HCT116 (cell line): ENCODE results near the gene NBDY. TPM values are rescaled to one million over a fixed set of nuclear protein-coding genes. Genes with fewer than 3 reads are reported as not detected.
A peak's percentile ranks its signal among the peaks of the same experiment; 100 is the strongest.

Source experiments
- ATAC-seq: fragments of 200-7000 bp; cut with Tn5 transposase; 2 replicates; pipeline ENCODE4 v1.9.1; 2020; ENCODE audit warnings: mild to moderate bottlenecking, moderate library complexity
- BruUV-seq: library from RNA; stranded (reverse); fragments of 400-500 nt; replicated peaks from 2 replicates; lab custom pipeline; 2021; lab: Mats Ljungman, UMichigan
- CTCF ChIA-PET: fragments of 300-600 bp; sonication (Branson Sonifier 250); formaldehyde crosslinking; loops from one replicate; lab custom pipeline; 2021; ENCODE audit warnings: antibody characterized with exemption; lab: Charles Lee
- POLR2A ChIA-PET: fragments of 300-600, 350-600 bp; sonication (Branson Sonifier 250); formaldehyde crosslinking; loops from one replicate; lab custom pipeline; 2021; ENCODE audit warnings: antibody characterized with exemption; lab: Charles Lee
- RAD21 ChIA-PET, 2 experiments: fragments of 300-600 bp; sonication (Branson Sonifier 250); formaldehyde crosslinking; loops; one replicate each; lab custom pipeline; 2023; ENCODE audit warnings: low total read pairs in 2 of 2; ENCODE audit not compliant: uncharacterized antibody in 2 of 2, unreplicated experiment in 2 of 2, low non-redundant PET in 1 of 2; lab: Charles Lee
- DNase-seq: peaks from one replicate; pipeline ENCODE4 v3.0.0-alpha.2; 2010; ENCODE audit warnings: low read depth, low spot score
- H2AFZ ChIP-seq: fragments of 200-600 bp; shearing (Covaris generic), sonication (generic); 2 replicates; pipeline ENCODE4 v1.6.1; 2017; ENCODE audit warnings: low read depth, mixed run types, mixed read lengths, antibody characterized with exemption, low read length; ENCODE audit not compliant: poor library complexity, severe bottlenecking
- H3K27ac ChIP-seq: 2 replicates; pipeline ENCODE4 v1.5.1; 2012; ENCODE audit warnings: low read depth, low read length
- H3K27me3 ChIP-seq: fragments of 200-600 bp; sonication (generic); 2 replicates; pipeline ENCODE4 v1.6.1; 2016; ENCODE audit warnings: mixed run types, low read length, mixed read lengths; ENCODE audit not compliant: insufficient read depth
- H3K36me3 ChIP-seq, 2 experiments: fragments of 200-500 bp in 1 of 2; fragments of 200-600 bp in 1 of 2; sonication (Bioruptor generic) in 1 of 2; sonication (generic) in 1 of 2; 2 replicates each; pipeline versions ENCODE4 v1.5.1 to v1.6.1; 2014 to 2016; ENCODE audit warnings: low read length in 2 of 2, inconsistent platforms in 1 of 2, mixed read lengths in 1 of 2, mixed run types in 1 of 2; ENCODE audit not compliant: insufficient read depth in 2 of 2, control insufficient read depth in 1 of 2
- H3K4me1 ChIP-seq, 2 experiments: fragments of 200-600 bp in 1 of 2; sonication (generic) in 1 of 2; 2 replicates each; pipeline versions ENCODE4 v1.5.1 to v1.6.1; 2012 to 2017; ENCODE audit warnings: low read length in 2 of 2, inconsistent platforms in 1 of 2, mild to moderate bottlenecking in 1 of 2, mixed read lengths in 1 of 2, mixed run types in 1 of 2, moderate library complexity in 1 of 2; ENCODE audit not compliant: insufficient read depth in 2 of 2, control insufficient read depth in 1 of 2
- H3K4me2 ChIP-seq: fragments of 200-600 bp; sonication (generic); 2 replicates; pipeline ENCODE4 v1.6.1; 2017; ENCODE audit warnings: mixed run types, low read length, mixed read lengths
- H3K4me3 ChIP-seq, 2 experiments: fragments of 200-600 bp in 1 of 2; sonication (generic) in 1 of 2; replicated peaks in 1 of 2; 2 replicates each; pipeline ENCODE4 v1.5.1; 2011 to 2016; ENCODE audit warnings: low read length in 2 of 2, control low read depth in 1 of 2, low read depth in 1 of 2, mild to moderate bottlenecking in 1 of 2, mixed read lengths in 1 of 2, mixed run types in 1 of 2
- H3K79me2 ChIP-seq: fragments of 200-600 bp; sonication (generic); 2 replicates; pipeline ENCODE4 v1.6.1; 2017; ENCODE audit warnings: mild to moderate bottlenecking, mixed run types, low read length, moderate library complexity, mixed read lengths; ENCODE audit not compliant: insufficient read depth
- H3K9ac ChIP-seq: fragments of 200-600 bp; sonication (generic); 2 replicates; pipeline ENCODE4 v1.6.1; 2016; ENCODE audit warnings: low read length, mixed read lengths
- H3K9me2 ChIP-seq: fragments of 200-600 bp; sonication (generic), shearing (Covaris generic); 2 replicates; pipeline ENCODE4 v1.6.1; 2017; ENCODE audit warnings: mixed run types, mild to moderate bottlenecking, moderate library complexity; ENCODE audit not compliant: insufficient read depth
- H3K9me3 ChIP-seq, 2 experiments: fragments of 200-500 bp in 1 of 2; fragments of 200-600 bp in 1 of 2; sonication (Bioruptor generic) in 1 of 2; sonication (generic) in 1 of 2; 2 replicates each; pipeline ENCODE4 v1.6.1; 2014 to 2017; ENCODE audit warnings: low read length in 2 of 2, mixed read lengths in 2 of 2, inconsistent platforms in 1 of 2, low read depth in 1 of 2, mild to moderate bottlenecking in 1 of 2, mixed run types in 1 of 2, moderate library complexity in 1 of 2; ENCODE audit not compliant: control insufficient read depth in 1 of 2, insufficient read depth in 1 of 2
- H4K20me1 ChIP-seq: fragments of 200-600 bp; sonication (generic), shearing (Covaris generic); 2 replicates; pipeline ENCODE4 v1.6.1; 2017; ENCODE audit warnings: mixed run types, mild to moderate bottlenecking, moderate library complexity; ENCODE audit not compliant: insufficient read depth
- CBX3 ChIP-seq: IDR thresholded peaks from 2 replicates; pipeline ENCODE4 v1.6.1; 2012; ENCODE audit warnings: low read depth
- EGR1 ChIP-seq: IDR thresholded peaks from 2 replicates; pipeline ENCODE4 v1.6.1; 2012; ENCODE audit warnings: low read depth
- ELF1 ChIP-seq: IDR thresholded peaks from 2 replicates; pipeline ENCODE4 v1.6.1; 2012; ENCODE audit warnings: low read depth, borderline replicate concordance
- EZH2phosphoT487 ChIP-seq: fragments of 200-600 bp; IDR thresholded peaks from 2 replicates; pipeline ENCODE4 v1.6.1; 2018; ENCODE audit warnings: antibody characterized with exemption, borderline replicate concordance
- JUND ChIP-seq: IDR thresholded peaks from 2 replicates; pipeline ENCODE4 v1.6.1; 2012
- POLR2A ChIP-seq: IDR thresholded peaks from 2 replicates; pipeline ENCODE4 v1.7.0; 2011; ENCODE audit warnings: borderline replicate concordance; ENCODE audit not compliant: insufficient read depth, insufficient read length; ENCODE audit errors: extremely low read depth
- POLR2AphosphoS5 ChIP-seq: IDR thresholded peaks from 2 replicates; pipeline ENCODE4 v1.6.1; 2011; ENCODE audit warnings: mild to moderate bottlenecking, low read depth, low read length, moderate library complexity
- RAD21 ChIP-seq: IDR thresholded peaks from 2 replicates; pipeline ENCODE4 v1.6.1; 2012; ENCODE audit warnings: low read depth, mild to moderate bottlenecking
- SIN3A ChIP-seq: IDR thresholded peaks from 2 replicates; pipeline ENCODE4 v1.6.1; 2012; ENCODE audit warnings: low read depth
- SP1 ChIP-seq: IDR thresholded peaks from 2 replicates; pipeline ENCODE4 v1.6.1; 2012; ENCODE audit warnings: low read depth
- SRF ChIP-seq: IDR thresholded peaks from 2 replicates; pipeline ENCODE4 v1.6.1; 2012; ENCODE audit warnings: low read depth
- TCF7L2 ChIP-seq: IDR thresholded peaks from 2 replicates; pipeline ENCODE4 v1.7.0; 2011; ENCODE audit warnings: borderline replicate concordance, inconsistent platforms; ENCODE audit not compliant: insufficient read depth, insufficient read length; ENCODE audit errors: extremely low read depth
- YY1 ChIP-seq: IDR thresholded peaks from 2 replicates; pipeline ENCODE4 v1.6.1; 2011; ENCODE audit warnings: low read length, low read depth, moderate library complexity, mild to moderate bottlenecking; ENCODE audit not compliant: insufficient replicate concordance; ENCODE audit errors: extremely low read depth
- ZFX ChIP-seq: fragments of 450-650 bp; IDR thresholded peaks from 2 replicates; pipeline ENCODE4 v1.6.1; 2017
- ZNF274 ChIP-seq: fragments of 200-500 bp; sonication (Bioruptor generic); IDR thresholded peaks from 2 replicates; pipeline ENCODE4 v1.6.1; 2014; ENCODE audit warnings: mild to moderate bottlenecking, low read depth, low read length, inconsistent platforms
- intact Hi-C: fragments of 100-400 bp; cut with micrococcal nuclease; formaldehyde crosslinking; loops from 2 replicates; pipeline ENCODE4 v1.10.0; 2022
- total RNA-seq: library from RNA; stranded (reverse); gene quantifications from one replicate; pipeline ENCODE4 v1.2.1, GENCODE V29; 2021; ENCODE audit not compliant: unreplicated experiment
- TF ChIP-seq, protein P1 (sequence below): IDR thresholded peaks from 2 replicates; pipeline ENCODE4 v1.6.1; 2012; ENCODE audit warnings: low read depth
- TF ChIP-seq, protein P2 (sequence below): IDR thresholded peaks from 2 replicates; pipeline ENCODE4 v1.6.1; 2012

The NBDY gene
- total RNA-seq, 1 experiment from 2014 or later, result 65.6 TPM

GRCh38 chrX:56728321-56728720 lies 722 bp upstream of the NBDY start:
- no peaks in the 10 kb centered on the region for H4K20me1 ChIP-seq
- TF ChIP-seq POLR2A (no peak), TCF7L2 (no peak), ZFX (no peak), ZNF274 (no peak), POLR2AphosphoS5 (no peak), ELF1 (no peak), EZH2phosphoT487 (no peak), RAD21 (no peak), CBX3 (no peak), JUND (no peak), SRF (no peak), EGR1 (no peak), YY1 (no peak), SIN3A (no peak), SP1 (no peak)
- TF ChIP-seq, protein P1, sequence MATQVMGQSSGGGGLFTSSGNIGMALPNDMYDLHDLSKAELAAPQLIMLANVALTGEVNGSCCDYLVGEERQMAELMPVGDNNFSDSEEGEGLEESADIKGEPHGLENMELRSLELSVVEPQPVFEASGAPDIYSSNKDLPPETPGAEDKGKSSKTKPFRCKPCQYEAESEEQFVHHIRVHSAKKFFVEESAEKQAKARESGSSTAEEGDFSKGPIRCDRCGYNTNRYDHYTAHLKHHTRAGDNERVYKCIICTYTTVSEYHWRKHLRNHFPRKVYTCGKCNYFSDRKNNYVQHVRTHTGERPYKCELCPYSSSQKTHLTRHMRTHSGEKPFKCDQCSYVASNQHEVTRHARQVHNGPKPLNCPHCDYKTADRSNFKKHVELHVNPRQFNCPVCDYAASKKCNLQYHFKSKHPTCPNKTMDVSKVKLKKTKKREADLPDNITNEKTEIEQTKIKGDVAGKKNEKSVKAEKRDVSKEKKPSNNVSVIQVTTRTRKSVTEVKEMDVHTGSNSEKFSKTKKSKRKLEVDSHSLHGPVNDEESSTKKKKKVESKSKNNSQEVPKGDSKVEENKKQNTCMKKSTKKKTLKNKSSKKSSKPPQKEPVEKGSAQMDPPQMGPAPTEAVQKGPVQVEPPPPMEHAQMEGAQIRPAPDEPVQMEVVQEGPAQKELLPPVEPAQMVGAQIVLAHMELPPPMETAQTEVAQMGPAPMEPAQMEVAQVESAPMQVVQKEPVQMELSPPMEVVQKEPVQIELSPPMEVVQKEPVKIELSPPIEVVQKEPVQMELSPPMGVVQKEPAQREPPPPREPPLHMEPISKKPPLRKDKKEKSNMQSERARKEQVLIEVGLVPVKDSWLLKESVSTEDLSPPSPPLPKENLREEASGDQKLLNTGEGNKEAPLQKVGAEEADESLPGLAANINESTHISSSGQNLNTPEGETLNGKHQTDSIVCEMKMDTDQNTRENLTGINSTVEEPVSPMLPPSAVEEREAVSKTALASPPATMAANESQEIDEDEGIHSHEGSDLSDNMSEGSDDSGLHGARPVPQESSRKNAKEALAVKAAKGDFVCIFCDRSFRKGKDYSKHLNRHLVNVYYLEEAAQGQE, result no peak
- TF ChIP-seq, protein P2, sequence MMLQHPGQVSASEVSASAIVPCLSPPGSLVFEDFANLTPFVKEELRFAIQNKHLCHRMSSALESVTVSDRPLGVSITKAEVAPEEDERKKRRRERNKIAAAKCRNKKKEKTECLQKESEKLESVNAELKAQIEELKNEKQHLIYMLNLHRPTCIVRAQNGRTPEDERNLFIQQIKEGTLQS, result no peak
- TF ChIP-seq, all 23 proteins: peak for 0
- no TSS peak for BruUV-seq
- no peak for ATAC-seq
- H3K9me3 ChIP-seq, result no peaks in the 10 kb centered on the region
- H3K4me3 ChIP-seq, result peak overlapping the region; percentile 62 to 77; a peak in 3 of 4 replicates
- peaks cover 0 to 8% of the 10 kb centered on the region in 2 experiments; a peak in 2 of 4 replicates for H3K4me1 ChIP-seq
- H3K36me3 ChIP-seq, result no peaks in the 10 kb centered on the region
- H2AFZ ChIP-seq, result peak overlapping the region; percentile 59
- no peak overlapping the region for H3K27ac ChIP-seq
- no peaks in the 10 kb centered on the region for H3K27me3 ChIP-seq
- H3K79me2 ChIP-seq, result peaks cover 32% of the 10 kb centered on the region
- H3K4me2 ChIP-seq, result peak overlapping the region; percentile 72
- ChIA-PET CTCF (interaction anchor here (1.0 to 1.9 kb wide), 2 partner anchors 250 to 447 kb away, joined by 4 to 14 read pairs; no protein-coding TSS in a partner anchor), RAD21 (no interaction called here), POLR2A (no interaction called here)
- no peak overlapping the region for H3K9ac ChIP-seq
- no peak for DNase-seq
- intact Hi-C loops, result loop anchor here (5.0 kb wide), 2 partner anchors 166 to 266 kb away; partner anchors contain the start of gene UBQLN2
- H3K9me2 ChIP-seq, result no peaks in the 10 kb centered on the region
